Lung (tissue), 12 donors: ENCODE measurements around the gene DPYSL5. TPM values are rescaled to one million over a fixed set of nuclear protein-coding genes. Genes with fewer than 3 reads are reported as not detected.

ENCODE experiments used
- ATAC-seq: fragments of 200-7000 bp; cut with Tn5 transposase; one replicate; pipeline ENCODE4 v1.9.1; 2020; ENCODE audit warnings: moderate number of reproducible peaks; ENCODE audit not compliant: insufficient read depth, low FRiP score
- DNase-seq, 3 donors: peaks; one replicate each; pipeline ENCODE4 v3.0.0-alpha.2; 2013 to 2017
- H3K27ac ChIP-seq, 2 donors: one replicate each; pipeline ENCODE4 v1.5.1; 2013; ENCODE audit warnings: mild to moderate bottlenecking in 2 of 2, moderate library complexity in 2 of 2, control low read depth in 1 of 2, inconsistent platforms in 1 of 2, low read depth in 1 of 2, low read length in 1 of 2
- H3K27me3 ChIP-seq, 3 donors: one replicate each; pipeline ENCODE4 v1.5.1; 2013; ENCODE audit warnings: low read length in 2 of 3; ENCODE audit not compliant: control insufficient read depth in 3 of 3, insufficient read depth in 3 of 3
- H3K36me3 ChIP-seq, 4 donors: one replicate each; pipeline ENCODE4 v1.5.1; 2013; ENCODE audit warnings: low read length in 4 of 4, mild to moderate bottlenecking in 1 of 4, moderate library complexity in 1 of 4; ENCODE audit not compliant: control insufficient read depth in 4 of 4, insufficient read depth in 4 of 4
- H3K4me1 ChIP-seq, 5 donors: one replicate each; pipeline ENCODE4 v1.5.1; 2013; ENCODE audit warnings: low read length in 5 of 5, mild to moderate bottlenecking in 2 of 5, moderate library complexity in 1 of 5; ENCODE audit not compliant: control insufficient read depth in 5 of 5, insufficient read depth in 5 of 5
- H3K4me3 ChIP-seq: one replicate; pipeline ENCODE4 v1.5.1; 2013; ENCODE audit warnings: mild to moderate bottlenecking, control low read depth, moderate library complexity
- H3K9ac ChIP-seq, 2 donors: one replicate each; pipeline ENCODE4 v1.5.1; 2013; ENCODE audit warnings: low read length in 2 of 2, control low read depth in 1 of 2; ENCODE audit not compliant: insufficient read depth in 1 of 2
- H3K9me3 ChIP-seq, 4 donors: one replicate each; pipeline ENCODE4 v1.5.1; 2013; ENCODE audit warnings: low read length in 3 of 4, mild to moderate bottlenecking in 1 of 4, moderate library complexity in 1 of 4; ENCODE audit not compliant: control insufficient read depth in 4 of 4, insufficient read depth in 3 of 4
- CTCF ChIP-seq: IDR thresholded peaks from 2 replicates; pipeline ENCODE4 v1.5.1; 2012; ENCODE audit warnings: mild to moderate bottlenecking; ENCODE audit errors: control extremely low read depth, extremely low read depth
- WGBS, 2 donors: extraction: QIAGEN DNeasy Blood & Tissue Kit; methylation state at CpG; one replicate each; pipeline ENCODE4 v1.1.7; 2013; 5-methylcytosine and 5-hydroxymethylcytosine counted together
- polyA plus RNA-seq, 2 donors: library from polyadenylated mRNA; stranded (reverse); fragments of 200-250 nt; gene quantifications; one replicate each; pipeline ENCODE4 v1.2.1, GENCODE V29; 2013
- total RNA-seq, 2 donors: library from RNA; depleted of rRNA in 1 of 2; stranded (reverse); fragments of >200 nt in 1 of 2; gene quantifications; one replicate each; pipeline ENCODE4 v1.2.1, GENCODE V29; 2014 to 2021
- donor health status: control.
- donor health status: control.
- donor health status: Bipolar disorder and iron deficiency.
- donor health status: healthy.
- donor health status: DM: yes; HTN: yes; CAD: no.

The DPYSL5 gene
- total and polyA plus RNA-seq, 4 donors = 0.09 TPM; not detected in 3

GRCh38 chr2:26889796-26890195, 41.9 kb downstream of the DPYSL5 start:
- Histone ChIP-seq H3K27me3 (no peaks in the 10 kb centered on the region), H3K36me3 (no peaks in the 10 kb centered on the region), H3K9ac (no peak overlapping the region), H3K4me3 (no peak overlapping the region), H3K27ac (no peak overlapping the region), H3K9me3 (no peaks in the 10 kb centered on the region), H3K4me1 (no peaks in the 10 kb centered on the region)
- no peak for TF ChIP-seq CTCF
- ATAC-seq (no peak), DNase-seq (no peak)
- 91 to 95% methylated on average over 4 of the region's 4 CpGs for WGBS, 2 donors

- Histone ChIP-seq H3K27ac (no peak overlapping the region), H3K9me3 (no peaks in the 10 kb centered on the region), H3K27me3 (no peaks in the 10 kb centered on the region), H3K4me3 (no peak overlapping the region), H3K36me3 (no peaks in the 10 kb centered on the region), H3K4me1 (no peaks in the 10 kb centered on the region), H3K9ac (no peak overlapping the region)
- WGBS, 2 donors = 87 to 93% methylated on average over 11 of the region's 11 CpGs
- ATAC-seq (no peak), DNase-seq (no peak)
- no peak for TF ChIP-seq CTCF
Measured at GRCh38 chr2:26890341-26891000, 42.5 kb downstream of the DPYSL5 start.

- H3K4me3 ChIP-seq = no peak overlapping the region
- no peak for DNase-seq
- H3K9ac ChIP-seq = no peak overlapping the region
- H3K27ac ChIP-seq = no peak overlapping the region
- 62 to 82% methylated on average over 3 of the region's 3 CpGs for WGBS, 2 donors
- no peaks in the 10 kb centered on the region for H3K9me3 ChIP-seq
- ATAC-seq = no peak
- H3K27me3 ChIP-seq = no peaks in the 10 kb centered on the region
- no peaks in the 10 kb centered on the region for H3K4me1 ChIP-seq
- no peak for TF ChIP-seq CTCF
- H3K36me3 ChIP-seq = no peaks in the 10 kb centered on the region
Measured at GRCh38 chr2:26892133-26892532, 44.2 kb downstream of the DPYSL5 start.
